Effector CD4-positive, alpha-beta T cell (primary cell): ENCODE measurements around the gene RBM34.
A peak's percentile ranks its signal among the peaks of the same experiment; 100 is the strongest.

ENCODE experiments used
- DNase-seq: peaks from one replicate; pipeline ENCODE4 v3.0.0-alpha.2; 2020

The RBM34 gene

DNA sequence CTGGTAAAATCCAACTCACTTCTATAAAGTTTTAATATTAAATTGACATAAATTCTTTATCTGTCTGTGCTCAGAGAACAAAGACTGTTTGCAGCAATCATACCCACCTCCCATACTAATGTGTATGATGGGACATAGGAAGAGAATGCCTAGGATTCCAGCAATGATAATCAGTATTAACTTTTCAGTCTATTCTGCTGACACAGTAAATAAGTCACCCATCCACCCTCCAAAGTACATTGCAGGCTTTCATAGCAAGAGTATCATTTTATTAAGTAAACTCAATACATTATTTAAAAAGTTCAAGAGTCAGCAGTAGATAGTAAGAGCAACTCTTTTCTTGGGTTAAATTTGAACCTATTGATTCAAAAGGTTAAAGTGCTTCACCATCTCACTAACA, 8.8 kb downstream of the RBM34 start:
- DNase-seq, result no peak

GRCh38 chr1:235151033-235151432, 10.0 kb downstream of the RBM34 start:
- no peak for DNase-seq

DNA sequence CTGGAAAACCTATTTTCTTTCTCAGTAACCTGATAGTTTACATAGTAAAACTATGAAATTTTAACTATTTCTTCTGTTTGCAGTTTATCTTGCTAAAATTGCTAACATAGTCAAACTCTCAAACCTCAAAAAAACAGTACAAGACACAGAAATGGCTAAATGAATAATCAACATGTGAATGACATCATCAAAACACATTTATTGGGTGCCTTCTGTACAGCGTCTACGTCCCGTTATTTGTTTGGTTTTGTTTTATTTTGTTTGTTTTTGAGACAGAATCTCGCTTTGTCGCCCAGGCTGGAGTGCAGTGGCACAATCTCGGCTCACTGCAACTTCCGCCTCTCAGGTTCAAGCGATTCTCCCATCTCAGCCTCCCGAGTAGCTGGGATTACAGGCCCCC, 11.2 kb downstream of the RBM34 start:
- DNase-seq, result no peak

DNA sequence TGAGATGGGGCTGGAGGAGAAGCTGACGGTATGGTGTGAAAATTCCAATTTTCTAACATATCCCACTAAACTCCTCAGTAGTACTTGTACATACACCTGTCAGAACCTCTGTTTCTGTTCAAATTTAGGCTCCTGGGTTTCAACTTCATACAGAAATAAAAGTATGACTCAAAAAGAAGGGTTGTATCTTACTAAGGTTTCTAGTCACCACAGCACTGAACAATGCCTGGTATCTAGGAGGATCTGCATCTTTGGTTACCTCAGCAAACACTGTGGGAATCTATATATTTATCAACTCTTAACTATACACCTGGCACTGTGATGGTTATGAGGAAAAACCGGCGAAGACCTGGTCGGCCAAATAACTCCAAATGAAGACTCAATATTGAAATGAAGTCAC, 13.8 kb downstream of the RBM34 start:
- DNase-seq, result no peak

- no peak for DNase-seq
Observed at GRCh38 chr1:235145639-235146038, 15.4 kb downstream of the RBM34 start.

- DNase-seq, result no peak
Observed at GRCh38 chr1:235142991-235143390, 18.1 kb downstream of the RBM34 start.

- no peak for DNase-seq
Observed at GRCh38 chr1:235139315-235139714, 21.7 kb downstream of the RBM34 start.

DNA sequence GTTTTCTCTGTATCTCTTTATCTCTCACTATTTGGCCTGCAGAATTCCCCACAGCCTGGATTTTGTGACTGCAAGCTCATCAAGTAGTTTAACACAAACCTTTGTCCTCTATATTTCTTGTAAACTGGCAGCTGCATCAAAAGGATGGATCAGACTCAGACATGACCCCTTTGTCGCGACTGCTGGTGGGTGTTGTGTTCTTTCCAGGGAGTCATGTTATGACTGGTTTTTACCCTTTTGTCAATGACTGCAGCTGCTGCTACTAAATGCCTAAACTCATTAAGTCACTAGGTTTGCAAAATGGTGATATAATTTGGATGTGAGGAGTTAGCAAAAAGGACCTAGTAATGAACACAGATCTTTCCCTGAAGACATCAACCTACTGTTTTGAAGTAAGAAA, 22.2 kb downstream of the RBM34 start:
- DNase-seq, result no peak

- DNase-seq, result no peak
Observed at GRCh38 chr1:235136111-235136510, 24.9 kb downstream of the RBM34 start.

DNA sequence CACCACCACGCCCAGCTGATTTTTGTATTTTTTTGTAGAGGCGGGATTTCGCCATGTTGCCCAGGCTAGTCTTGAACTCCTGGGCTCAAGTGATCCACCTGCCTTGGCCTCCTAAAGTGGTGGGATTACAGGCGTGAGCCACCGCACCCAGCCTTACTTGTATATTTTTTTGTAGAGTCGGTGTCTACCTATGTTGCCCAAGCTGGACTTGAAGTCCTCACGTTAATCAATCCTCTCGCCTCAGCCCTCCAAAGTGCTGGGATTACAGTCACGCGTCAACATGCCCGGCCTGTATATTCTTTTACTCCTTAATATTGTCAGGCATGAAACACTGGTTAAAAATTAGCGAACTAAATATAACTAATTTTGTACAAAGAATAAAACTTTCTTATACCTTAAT, 26.9 kb downstream of the RBM34 start:
- no peak for DNase-seq

DNA sequence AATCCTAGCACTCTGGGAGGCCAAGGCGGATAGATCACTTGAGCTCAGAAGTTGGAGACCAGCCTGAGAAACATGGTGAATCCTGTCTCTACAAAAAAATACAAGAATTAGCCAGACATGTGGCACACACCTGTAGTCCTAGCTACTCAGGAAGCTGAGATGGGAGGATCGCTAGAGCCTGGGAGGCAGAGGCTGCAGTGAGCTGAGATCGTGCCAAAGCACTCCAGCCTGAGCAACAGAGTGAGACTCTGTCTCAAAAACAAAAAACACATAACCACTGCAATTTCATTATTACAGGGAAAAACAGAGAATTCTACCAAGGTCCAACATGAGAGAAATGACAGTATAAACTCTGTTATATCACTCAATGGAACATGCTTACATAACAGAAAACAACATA, 28.0 kb downstream of the RBM34 start:
- no peak for DNase-seq

DNA sequence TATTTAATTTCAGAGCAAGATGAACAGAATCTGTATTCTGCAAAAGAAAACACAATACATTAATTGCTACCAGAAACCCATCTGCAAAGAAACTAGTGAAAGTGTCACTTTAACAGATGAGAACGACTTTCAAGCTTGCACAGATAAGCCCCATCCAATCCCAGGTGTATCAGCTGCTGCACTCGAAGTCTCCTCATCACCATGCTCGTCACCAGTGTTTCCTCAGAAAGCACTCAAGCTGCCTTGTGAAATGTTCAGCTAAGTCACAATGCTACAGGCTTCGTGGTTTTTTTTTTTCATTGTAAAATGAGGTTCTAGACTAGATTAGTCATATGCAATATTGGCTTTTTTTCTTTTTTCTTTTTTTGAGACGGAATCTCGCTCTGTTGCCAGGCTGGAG, 29.1 kb downstream of the RBM34 start:
- DNase-seq, result no peak

DNA sequence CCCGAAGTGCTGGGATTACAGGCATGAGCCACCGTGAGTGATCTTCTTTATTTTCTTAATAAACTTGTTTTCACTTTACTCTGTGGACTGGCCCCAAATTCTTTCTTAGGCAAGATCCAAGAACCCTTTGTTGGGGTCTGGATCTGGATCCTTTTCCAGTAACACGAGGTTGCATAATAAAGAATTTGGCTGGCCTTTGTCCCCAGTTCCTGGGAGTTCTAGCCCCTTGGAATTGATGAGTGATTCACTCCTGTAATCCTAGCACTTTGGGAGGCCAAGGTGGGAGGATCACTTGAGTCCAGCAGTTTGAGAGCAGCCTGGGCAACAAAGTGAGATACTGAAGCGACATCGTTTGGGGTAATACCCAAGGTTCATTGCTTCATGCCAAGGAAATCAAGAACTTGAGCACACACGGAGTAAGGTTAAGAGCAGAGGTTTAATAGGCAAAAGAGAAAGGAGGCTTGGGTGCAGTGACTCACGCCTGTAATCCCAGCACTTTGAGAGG, 30.2 kb downstream of the RBM34 start:
- no peak for DNase-seq

GRCh38 chr1:235129774-235130570, 31.1 kb downstream of the RBM34 start:
- DNase-seq, result no peak

DNA sequence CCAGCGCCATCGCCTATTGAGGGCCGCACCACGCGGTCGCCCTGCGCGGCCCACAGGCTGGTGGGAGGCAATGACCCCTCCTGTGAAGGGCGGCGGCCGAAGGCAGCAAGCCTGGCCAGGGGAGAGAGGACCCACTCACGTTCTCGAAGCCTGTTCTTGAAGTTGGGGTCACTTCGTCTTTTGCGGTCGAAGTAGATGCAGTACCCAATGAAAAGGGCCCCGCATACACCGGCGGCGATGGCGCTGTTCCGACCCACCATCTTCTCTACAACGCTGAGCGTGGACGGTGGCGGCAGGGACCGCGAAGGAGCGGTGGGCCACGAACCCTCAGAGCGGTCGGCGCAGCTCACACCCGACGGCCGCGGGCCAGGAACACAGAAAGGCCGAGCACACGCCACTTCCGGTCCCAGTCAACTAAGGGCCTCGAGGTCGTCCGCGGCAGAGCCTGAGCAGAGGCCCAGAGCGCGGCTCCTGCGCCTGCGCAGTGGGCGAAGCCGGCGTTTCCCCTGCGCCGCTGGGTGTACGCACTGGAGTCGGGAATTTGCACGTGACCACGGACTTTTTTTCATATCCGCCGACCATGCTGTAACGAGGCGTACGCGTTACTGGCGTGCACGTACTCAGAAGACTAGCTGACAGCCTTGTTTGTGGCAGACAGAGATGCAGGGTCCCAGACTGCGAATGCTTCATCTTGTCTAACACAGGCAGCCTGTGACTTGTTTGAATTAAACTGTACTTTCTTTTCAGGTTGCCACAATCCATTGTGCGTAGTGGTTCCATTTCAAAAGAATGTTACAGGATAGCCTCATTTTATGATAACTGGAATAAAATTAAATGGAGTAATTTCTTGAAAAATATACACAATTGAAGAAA, 32.4 kb downstream of the RBM34 start, which contains the start of gene TOMM20:
TSS of gene TOMM20 (minus strand) at position 382 of the 873 bp plus-strand sequence. CDS start at position 260, 122 bp downstream.
- DNase-seq, result peak; percentile 95

DNA sequence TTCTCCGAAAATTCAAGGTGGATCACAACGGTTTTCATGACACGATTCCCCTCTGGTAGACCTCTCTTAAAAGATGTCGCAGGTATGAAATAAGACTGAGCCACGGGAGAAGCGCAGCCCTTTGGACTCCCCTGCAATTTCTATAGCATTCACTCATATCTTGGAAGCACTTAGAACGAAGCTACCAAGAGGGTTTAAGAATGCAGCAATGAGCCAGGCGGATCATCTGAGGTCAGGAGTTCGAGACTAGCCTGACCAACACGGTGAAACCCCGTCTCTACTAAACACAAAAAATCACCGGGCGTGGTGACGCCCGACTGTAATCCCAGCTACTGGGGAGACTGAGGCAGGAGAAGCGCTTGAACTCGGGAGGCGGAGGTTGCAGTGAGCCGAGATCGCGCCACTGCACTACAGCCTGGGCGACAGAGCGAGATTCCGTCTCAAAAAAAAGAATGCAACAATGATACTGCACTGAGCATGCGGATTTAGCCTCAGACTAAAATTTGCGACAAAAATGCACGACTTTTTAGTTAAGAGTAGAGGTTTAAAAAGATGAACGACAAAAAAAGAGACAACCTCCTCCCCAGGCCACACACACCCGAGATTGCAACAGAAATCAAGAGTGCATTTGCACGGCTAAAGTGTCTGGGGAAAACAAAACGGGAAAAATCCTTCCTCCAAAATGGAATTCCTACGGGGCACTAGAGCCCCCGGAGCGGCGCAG, 33.2 kb downstream of the RBM34 start:
- DNase-seq, result no peak

DNA sequence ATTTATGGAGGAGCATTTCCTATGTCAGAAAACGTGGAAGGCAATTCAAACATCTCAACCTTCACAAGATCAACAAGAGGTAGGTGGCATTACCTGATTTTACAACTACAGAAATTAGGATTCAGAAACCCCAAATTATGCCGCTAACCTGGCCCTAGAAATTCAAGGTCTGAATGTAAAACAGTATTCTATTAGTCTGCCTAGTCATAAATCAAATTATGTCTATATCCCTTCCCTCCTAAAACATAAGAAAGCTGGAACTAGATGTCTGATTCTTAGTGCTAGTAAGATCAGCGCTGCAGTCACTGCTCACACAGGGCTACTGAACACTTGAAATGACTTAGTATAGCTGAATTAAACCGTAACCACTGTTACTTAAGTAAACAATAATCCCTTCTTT, 33.8 kb downstream of the RBM34 start:
- no peak for DNase-seq

DNA sequence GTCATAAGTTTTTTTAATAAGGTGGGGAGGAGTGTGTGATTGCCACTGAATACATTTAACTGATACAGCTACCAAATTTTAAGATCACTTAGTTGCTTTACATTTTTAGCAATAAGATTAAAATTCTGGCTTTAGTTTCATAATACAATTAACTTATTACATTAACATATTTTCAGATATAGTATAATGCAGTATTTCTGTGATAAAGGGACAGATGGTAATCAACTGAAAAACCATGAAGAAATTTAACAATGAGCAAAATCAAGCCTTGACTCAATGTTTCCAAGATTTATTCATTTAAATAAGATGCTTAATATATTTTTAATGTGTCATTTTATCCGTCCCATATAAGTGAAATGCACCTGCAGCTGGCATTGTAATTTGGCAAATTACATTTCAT, 36.4 kb downstream of the RBM34 start:
- no peak for DNase-seq

- no peak for DNase-seq
Observed at GRCh38 chr1:235124111-235124510, 36.9 kb downstream of the RBM34 start.

GRCh38 chr1:235122348-235122747, 38.7 kb downstream of the RBM34 start:
- DNase-seq, result no peak

GRCh38 chr1:235113183-235113917, 47.7 kb downstream of the RBM34 start:
- no peak for DNase-seq
